Liver (tissue), 9 donors: Measurements from ENCODE around the gene SPATS2. TPM values are rescaled to one million over a fixed set of nuclear protein-coding genes. Genes with fewer than 3 reads are reported as not detected.
A peak's percentile ranks its signal among the peaks of the same experiment; 100 is the strongest.

ENCODE experiments used
- DNase-seq: peaks from one replicate; pipeline ENCODE4 v3.0.0-alpha.2; 2017; ENCODE audit warnings: low spot score
- H3K27ac ChIP-seq, 2 donors: one replicate each; pipeline ENCODE4 v1.7.0; 2013; ENCODE audit warnings: inconsistent platforms in 2 of 2, low read length in 2 of 2, control low read depth in 1 of 2, low read depth in 1 of 2, mild to moderate bottlenecking in 1 of 2
- H3K27me3 ChIP-seq, 4 donors: one replicate each; pipeline versions ENCODE4 v1.6.1 to v1.7.0; 2013; ENCODE audit warnings: low read length in 3 of 4, inconsistent platforms in 1 of 4, mild to moderate bottlenecking in 1 of 4, moderate library complexity in 1 of 4; ENCODE audit not compliant: control insufficient read depth in 4 of 4, insufficient read depth in 4 of 4
- H3K36me3 ChIP-seq, 4 donors: one replicate each; pipeline versions ENCODE4 v1.6.1 to v1.7.0; 2013; ENCODE audit warnings: low read length in 3 of 4, mild to moderate bottlenecking in 3 of 4, low read depth in 1 of 4, moderate library complexity in 1 of 4; ENCODE audit not compliant: control insufficient read depth in 4 of 4, insufficient read depth in 3 of 4
- H3K4me1 ChIP-seq, 4 donors: one replicate each; pipeline versions ENCODE4 v1.6.1 to v1.7.0; 2013; ENCODE audit warnings: low read length in 3 of 4, mild to moderate bottlenecking in 3 of 4, moderate library complexity in 1 of 4; ENCODE audit not compliant: control insufficient read depth in 4 of 4, insufficient read depth in 4 of 4
- H3K4me3 ChIP-seq, 3 donors: one replicate each; pipeline versions ENCODE4 v1.6.1 to v1.7.0; 2013; ENCODE audit warnings: low read length in 3 of 3, control low read depth in 1 of 3, low read depth in 1 of 3, mild to moderate bottlenecking in 1 of 3
- H3K9ac ChIP-seq, 2 donors: one replicate each; pipeline ENCODE4 v1.7.0; 2013; ENCODE audit warnings: low read length in 2 of 2, mild to moderate bottlenecking in 2 of 2, moderate library complexity in 2 of 2, control low read depth in 1 of 2, low read depth in 1 of 2
- H3K9me3 ChIP-seq, 4 donors: one replicate each; pipeline versions ENCODE4 v1.6.1 to v1.7.0; 2013; ENCODE audit warnings: low read length in 3 of 4; ENCODE audit not compliant: control insufficient read depth in 4 of 4
- ATF3 ChIP-seq: IDR thresholded peaks from 2 replicates; pipeline ENCODE4 v1.6.1; 2016; ENCODE audit warnings: antibody characterized with exemption
- CTCF ChIP-seq: fragments of 150-350 bp; IDR thresholded peaks from 2 replicates; pipeline ENCODE4 v1.5.1; 2017; ENCODE audit warnings: improper control_type of control experiment, low read depth, low read length; ENCODE audit not compliant: missing input control
- EGR1 ChIP-seq, 2 donors: IDR thresholded peaks; 2 replicates each; pipeline ENCODE4 v1.6.1; 2016 to 2018; ENCODE audit warnings: antibody characterized with exemption in 2 of 2, low read depth in 2 of 2
- FOXA1 ChIP-seq: IDR thresholded peaks from 2 replicates; pipeline ENCODE4 v1.6.1; 2016; ENCODE audit warnings: antibody characterized with exemption
- FOXA2 ChIP-seq: IDR thresholded peaks from 2 replicates; pipeline ENCODE4 v1.6.1; 2016; ENCODE audit warnings: antibody characterized with exemption
- GABPA ChIP-seq, 2 donors: IDR thresholded peaks in 1 of 2; conservative IDR thresholded peaks in 1 of 2; 2 replicates each; pipeline ENCODE4 v1.6.1; 2016; ENCODE audit warnings: antibody characterized with exemption in 2 of 2, mild to moderate bottlenecking in 1 of 2, moderate library complexity in 1 of 2
- HNF4A ChIP-seq, 2 donors: conservative IDR thresholded peaks; 2 replicates each; pipeline ENCODE4 v1.6.1; 2016; ENCODE audit warnings: antibody characterized with exemption in 2 of 2, mild to moderate bottlenecking in 2 of 2
- HNF4G ChIP-seq: IDR thresholded peaks from 2 replicates; pipeline ENCODE4 v1.6.1; 2016; ENCODE audit warnings: antibody characterized with exemption
- JUND ChIP-seq, 2 donors: IDR thresholded peaks; 2 replicates each; pipeline ENCODE4 v1.6.1; 2016; ENCODE audit warnings: antibody characterized with exemption in 2 of 2
- MAX ChIP-seq: IDR thresholded peaks from 2 replicates; pipeline ENCODE4 v1.6.1; 2016; ENCODE audit warnings: antibody characterized with exemption
- NR2F2 ChIP-seq: IDR thresholded peaks from 2 replicates; pipeline ENCODE4 v1.6.1; 2016; ENCODE audit warnings: antibody characterized with exemption
- RAD21 ChIP-seq, 2 donors: IDR thresholded peaks; 2 replicates each; pipeline ENCODE4 v1.6.1; 2016; ENCODE audit warnings: antibody characterized with exemption in 2 of 2, mild to moderate bottlenecking in 2 of 2
- REST ChIP-seq: IDR thresholded peaks from 2 replicates; pipeline ENCODE4 v1.6.1; 2016; ENCODE audit warnings: antibody characterized with exemption, mild to moderate bottlenecking
- RXRA ChIP-seq, 2 donors: IDR thresholded peaks; 2 replicates each; pipeline ENCODE4 v1.6.1; 2017 to 2018; ENCODE audit warnings: antibody characterized with exemption in 2 of 2, mild to moderate bottlenecking in 1 of 2
- SP1 ChIP-seq: IDR thresholded peaks from 2 replicates; pipeline ENCODE4 v1.6.1; 2018; ENCODE audit warnings: antibody characterized with exemption, mild to moderate bottlenecking
- TAF1 ChIP-seq: conservative IDR thresholded peaks from 2 replicates; pipeline ENCODE4 v1.6.1; 2016; ENCODE audit warnings: antibody characterized with exemption, mild to moderate bottlenecking
- YY1 ChIP-seq: IDR thresholded peaks from 2 replicates; pipeline ENCODE4 v1.6.1; 2016; ENCODE audit warnings: antibody characterized with exemption, mild to moderate bottlenecking
- ZBTB33 ChIP-seq: IDR thresholded peaks from 2 replicates; pipeline ENCODE4 v1.6.1; 2016; ENCODE audit warnings: antibody characterized with exemption
- WGBS: extraction: QIAGEN DNeasy Blood & Tissue Kit; methylation state at CpG from one replicate; pipeline ENCODE4 v1.1.7; 2013; 5-methylcytosine and 5-hydroxymethylcytosine counted together
- polyA plus RNA-seq, 2 donors: library from polyadenylated mRNA; stranded (reverse) in 1 of 2; unstranded in 1 of 2; fragments of 200-250 nt in 1 of 2; fragments of >200 nt in 1 of 2; fragmentation: Nextera tagmentation in 1 of 2; extraction: Ambion mirVana in 1 of 2; gene quantifications; one replicate each; pipeline versions ENCODE4 v1.2.1 to v1.2.3, GENCODE V29; 2013 to 2015
- total RNA-seq, 2 donors: library from RNA; depleted of rRNA; stranded (reverse); fragments of >200 nt; gene quantifications; one replicate each; pipeline ENCODE4 v1.2.3, GENCODE V29; 2014
- donor health status: healthy.
- donor health status: healthy.
- donor health status: healthy.
- donor health status: healthy.
- donor health status: healthy.

The SPATS2 gene
- total and polyA plus RNA-seq, 4 donors, result 2.4 to 5.2 (median 4.5) TPM

- Histone ChIP-seq H3K9me3 (no peaks in the 10 kb centered on the region), H3K4me1 (peaks cover 0 to 6% (median 3%) of the 10 kb centered on the region in 4 donors), H3K27ac (no peak overlapping the region), H3K36me3 (no peaks in the 10 kb centered on the region), H3K27me3 (no peaks in the 10 kb centered on the region), H3K4me3 (no peak overlapping the region), H3K9ac (no peak overlapping the region)
- DNase-seq, result no peak
- no peak for TF ChIP-seq RXRA (IDR thresholded peaks at IDR 0.05)
- TF ChIP-seq ATF3, result no peak
- no peak for TF ChIP-seq JUND (IDR thresholded peaks at IDR 0.05)
- TF ChIP-seq MAX, result no peak
- no peak for TF ChIP-seq FOXA1
- TF ChIP-seq RAD21 (IDR thresholded peaks at IDR 0.05), result no peak
- TF ChIP-seq NR2F2, result no peak
- TF ChIP-seq YY1, result no peak
- 78% methylated on average over 1 of the region's 1 CpG for WGBS
Observed at GRCh38 chr12:49461221-49461620, 94.0 kb downstream of the SPATS2 start.

GRCh38 chr12:49462083-49462744 lies 95.0 kb downstream of the SPATS2 start:
- no peak for DNase-seq

More at GRCh38 chr12:49462083-49462744, 95.0 kb downstream of the SPATS2 start:
- no peak overlapping the region for H3K4me3 ChIP-seq
- WGBS, result 54% methylated on average over 11 of the region's 11 CpGs
- H3K27me3 ChIP-seq, result no peaks in the 10 kb centered on the region
- no peak overlapping the region for H3K9ac ChIP-seq
- H3K36me3 ChIP-seq, result no peaks in the 10 kb centered on the region
- no peaks in the 10 kb centered on the region for H3K9me3 ChIP-seq
- H3K27ac ChIP-seq, result peak overlapping the region in 1 of 2 donors; percentile 37
- H3K4me1 ChIP-seq, result peaks cover 0 to 6% (median 3%) of the 10 kb centered on the region in 4 donors
- peak in 1 of 2 donors; percentile 37 for TF ChIP-seq JUND (IDR thresholded peaks at IDR 0.05)
- TF ChIP-seq HNF4A (conservative IDR thresholded peaks at IDR 0.05), result peak; percentile 60 to 62
- no peak for TF ChIP-seq ZBTB33
- no peak for TF ChIP-seq TAF1
- no peak for TF ChIP-seq NR2F2
- TF ChIP-seq SP1, result no peak
- TF ChIP-seq YY1, result no peak
- TF ChIP-seq CTCF, result no peak
- no peak for TF ChIP-seq RAD21 (IDR thresholded peaks at IDR 0.05)
- no peak for TF ChIP-seq MAX
- TF ChIP-seq FOXA1, result no peak
- TF ChIP-seq REST, result no peak
- TF ChIP-seq HNF4G, result no peak
- TF ChIP-seq FOXA2, result no peak
- TF ChIP-seq ATF3, result no peak
- TF ChIP-seq EGR1 (IDR thresholded peaks at IDR 0.05; ENCODE audit: low read depth in 2 of 2), result no peak
- TF ChIP-seq GABPA (IDR thresholded peaks at IDR 0.05 in 1 of 2, conservative IDR thresholded peaks at IDR 0.05 in 1 of 2), result no peak
- peak; percentile 28 to 33 for TF ChIP-seq RXRA (IDR thresholded peaks at IDR 0.05)
